HEK293 (cell line): Measurements from ENCODE around the gene DISC1.

Experiments used
- ATF2 ChIP-seq: fragments of 450-650 bp; formaldehyde crosslinking; IDR thresholded peaks from 2 replicates; pipeline ENCODE4 v1.5.1; 2016; ENCODE audit warnings: missing biosample characterization, missing genetic modification characterization, low read depth
- CTCF ChIP-seq: fragments of 450-650 bp; formaldehyde crosslinking; IDR thresholded peaks from 2 replicates; pipeline ENCODE4 v1.5.1; 2016; ENCODE audit warnings: missing biosample characterization, missing genetic modification characterization
- GLI4 ChIP-seq: fragments of 450-650 bp; formaldehyde crosslinking; IDR thresholded peaks from 2 replicates; pipeline ENCODE4 v1.5.1; 2016; ENCODE audit warnings: missing biosample characterization, missing genetic modification characterization
- KLF17 ChIP-seq: fragments of 450-650 bp; formaldehyde crosslinking; IDR thresholded peaks from 2 replicates; pipeline ENCODE4 v1.5.1; 2016; ENCODE audit warnings: missing biosample characterization, missing genetic modification characterization
- MEIS1 ChIP-seq: sonication (generic); formaldehyde crosslinking; IDR thresholded peaks from 2 replicates; pipeline ENCODE4 v1.8.1; 2022; ENCODE audit warnings: missing genetic modification reagents, mild to moderate bottlenecking, borderline replicate concordance
- MYNN ChIP-seq: fragments of 450-650 bp; formaldehyde crosslinking; IDR thresholded peaks from 2 replicates; pipeline ENCODE4 v1.5.1; 2016; ENCODE audit warnings: missing biosample characterization, missing genetic modification characterization, borderline replicate concordance
- SCRT1 ChIP-seq: fragments of 450-650 bp; formaldehyde crosslinking; IDR thresholded peaks from 2 replicates; pipeline ENCODE4 v1.5.1; 2016; ENCODE audit warnings: missing biosample characterization, missing genetic modification characterization, borderline replicate concordance
- ZNF112 ChIP-seq: fragments of 450-650 bp; formaldehyde crosslinking; IDR thresholded peaks from 2 replicates; pipeline ENCODE4 v1.5.0; 2017; ENCODE audit warnings: missing biosample characterization, missing genetic modification characterization
- ZNF133 ChIP-seq: fragments of 450-650 bp; formaldehyde crosslinking; IDR thresholded peaks from 2 replicates; pipeline ENCODE4 v1.5.1; 2016; ENCODE audit warnings: missing biosample characterization, missing genetic modification characterization
- ZNF398 ChIP-seq: fragments of 450-650 bp; formaldehyde crosslinking; IDR thresholded peaks from 2 replicates; pipeline ENCODE4 v1.5.1; 2017; ENCODE audit warnings: missing biosample characterization, missing genetic modification characterization
- ZNF580 ChIP-seq: fragments of 450-650 bp; formaldehyde crosslinking; IDR thresholded peaks from 2 replicates; pipeline ENCODE4 v1.5.1; 2016; ENCODE audit warnings: missing biosample characterization, missing genetic modification characterization

- TF ChIP-seq ZNF133 (tag by site-specific recombination) (no peak), MEIS1 (no peak), MYNN (tag by site-specific recombination) (no peak), ATF2 (tag by site-specific recombination) (no peak), SCRT1 (no peak), ZNF580 (tag by site-specific recombination) (no peak), ZNF398 (tag by site-specific recombination) (no peak), CTCF (tag by site-specific recombination) (no peak), GLI4 (no peak), ZNF112 (tag by site-specific recombination) (no peak), KLF17 (tag by site-specific recombination) (no peak)
Measured at GRCh38 chr1:231899046-231899445, 272.5 kb downstream of the DISC1 start.
